GM19351 (cell line): ENCODE measurements around the gene IYD.
"Not testable (repeated sequence)": the region's sequence is repeated elsewhere in the genome, so short reads cannot be mapped to it uniquely, and the experiment has no call there.

Source experiments
- ATAC-seq: cut with Tn5 transposase; IDR thresholded peaks from one replicate; pipeline ENCODE4 v1.9.1; 2021; ENCODE audit warnings: mild to moderate bottlenecking, moderate library complexity; ENCODE audit not compliant: unreplicated experiment

Gene IYD

DNA sequence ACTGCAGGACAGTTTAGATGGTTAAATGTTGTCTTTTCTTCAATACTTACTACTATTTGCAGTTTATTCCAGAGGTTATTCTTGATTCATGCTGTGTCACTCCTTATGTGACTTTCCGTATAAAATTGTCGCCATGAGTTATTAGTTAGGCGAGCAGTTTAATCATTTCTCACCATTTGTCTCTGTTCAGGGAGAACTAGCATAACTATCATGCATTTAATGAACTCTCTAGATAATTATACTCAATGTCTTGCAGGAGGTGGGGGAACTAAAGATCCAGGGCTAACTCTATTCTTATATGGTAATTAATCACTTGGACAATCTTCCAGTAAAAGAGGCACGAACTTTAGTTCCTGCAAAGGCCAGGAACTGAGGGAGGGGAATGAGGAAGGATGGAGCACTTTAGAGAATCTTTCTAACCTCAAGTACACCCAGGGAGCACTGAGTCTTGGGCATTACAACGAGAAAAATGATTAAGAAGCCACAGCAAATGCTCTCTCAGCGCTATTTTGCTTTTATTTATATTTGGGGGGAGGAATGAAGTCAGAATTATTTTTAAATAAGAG is 58.3 kb downstream of the IYD start:
- no peak for ATAC-seq

DNA sequence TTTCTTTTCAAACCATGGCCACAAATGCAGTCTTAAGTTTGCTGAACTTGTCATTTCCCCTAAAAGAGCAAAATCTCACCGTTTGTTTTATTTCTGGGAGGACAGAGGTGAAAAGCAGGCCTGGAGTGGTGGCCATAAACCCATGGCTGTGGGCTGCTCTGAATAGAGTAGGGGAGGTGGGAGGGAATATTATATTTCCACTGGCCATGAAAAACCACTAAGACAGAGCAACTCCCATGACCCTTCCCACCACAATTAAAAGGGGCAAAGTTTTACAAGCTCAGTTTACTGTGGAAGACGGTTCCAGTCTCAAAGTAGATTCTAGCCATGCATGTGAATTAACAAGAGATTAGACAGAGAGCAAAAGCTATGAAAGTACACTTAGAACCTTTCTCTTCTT is 59.0 kb downstream of the IYD start:
- ATAC-seq, result no peak

DNA sequence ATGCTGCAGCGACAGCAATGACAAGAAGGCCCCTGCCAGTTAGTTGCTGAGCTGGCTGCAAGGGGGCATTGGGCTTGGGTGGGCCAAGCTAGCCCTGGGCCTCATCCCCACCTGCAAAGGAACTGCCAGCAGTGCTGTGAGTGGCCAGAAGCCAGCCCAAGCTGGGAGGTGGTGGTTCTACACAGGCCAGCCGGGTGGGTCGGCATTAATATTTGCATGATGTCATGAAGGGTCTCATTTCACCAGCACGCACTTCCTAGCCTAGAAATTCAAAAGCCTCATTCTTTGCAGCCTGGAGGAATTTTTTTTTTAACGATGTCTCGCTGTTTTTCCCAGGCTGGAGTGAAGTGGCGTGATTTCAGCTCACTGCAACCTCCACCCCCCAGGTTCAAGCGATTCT is 62.0 kb downstream of the IYD start:
- ATAC-seq, result no peak

DNA sequence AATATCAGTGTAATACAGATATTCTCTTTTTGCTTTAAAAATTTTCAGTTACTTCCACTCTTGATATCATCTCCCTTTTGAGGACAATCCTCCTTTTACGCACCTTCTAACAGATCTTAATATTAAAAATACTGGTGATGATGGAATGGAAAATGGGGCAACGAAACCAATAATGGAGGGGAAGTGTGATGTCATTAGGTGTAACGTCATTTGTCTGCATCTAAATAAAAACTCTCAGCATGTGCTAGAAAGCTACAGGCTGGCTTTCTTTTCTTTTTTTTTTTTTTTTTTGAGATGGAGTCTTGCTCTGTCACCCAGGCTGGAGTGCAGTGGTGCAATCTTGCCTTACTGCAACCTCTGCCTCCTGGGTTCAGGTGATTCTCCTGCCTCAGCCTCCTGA is 66.5 kb downstream of the IYD start:
- ATAC-seq, result no peak

DNA sequence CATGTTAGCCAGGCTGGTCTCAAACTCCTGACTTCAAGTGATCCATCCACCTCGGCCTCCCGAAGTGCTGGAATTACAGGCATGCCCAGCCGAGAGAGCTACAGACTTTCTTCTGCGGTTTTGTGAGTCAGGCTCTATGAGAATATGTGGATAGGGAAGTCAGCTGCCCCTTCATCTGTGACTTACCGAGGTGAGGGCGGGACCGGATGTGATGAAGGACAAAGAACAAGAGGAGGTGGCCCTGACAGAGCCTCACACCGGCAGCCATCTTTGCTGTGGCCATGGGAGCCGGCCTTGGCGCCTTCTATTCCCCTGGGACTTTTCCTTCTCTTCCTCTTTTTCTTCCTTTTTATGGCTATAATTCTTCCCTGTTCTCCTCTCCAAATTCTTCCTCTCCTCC is 67.0 kb downstream of the IYD start:
- ATAC-seq, result no peak

DNA sequence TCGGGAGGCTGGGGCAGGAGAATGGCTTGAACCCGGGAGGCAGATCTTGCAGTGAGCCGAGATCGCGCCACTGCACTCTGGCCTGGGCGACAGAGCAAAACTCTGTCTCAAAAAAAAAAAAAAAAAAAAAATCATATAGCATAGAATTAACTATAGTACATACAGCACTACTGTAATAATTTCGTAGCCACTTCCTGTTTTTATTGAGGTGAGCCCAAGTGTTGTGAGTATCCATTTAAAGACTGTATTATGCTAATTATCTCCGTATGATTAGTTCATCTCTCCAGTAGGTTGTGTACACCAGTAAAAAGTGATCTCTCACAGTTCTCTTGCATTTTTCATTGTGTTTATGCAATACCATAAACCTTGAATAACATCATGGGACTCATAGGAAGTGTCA is 70.6 kb downstream of the IYD start:
- ATAC-seq, result no peak

DNA sequence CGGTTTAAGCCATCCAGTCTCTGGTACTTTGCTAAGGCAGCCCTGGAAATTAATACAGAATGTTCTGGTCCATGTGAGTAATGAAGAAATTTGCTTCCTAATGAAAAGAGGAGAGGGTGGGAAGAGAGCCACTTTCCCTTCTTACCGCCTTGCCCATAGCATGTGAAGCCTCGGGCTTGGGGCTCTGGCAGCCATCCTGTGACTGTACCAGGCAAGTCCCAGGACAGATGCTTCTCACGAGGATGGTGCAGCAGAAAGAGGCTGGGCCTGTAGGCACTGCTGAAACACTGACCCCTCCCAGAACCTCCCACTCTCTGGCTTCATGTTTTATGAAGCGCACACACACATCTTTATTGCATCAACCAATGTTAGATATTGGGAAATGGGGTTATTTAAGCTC is 74.8 kb downstream of the IYD start:
- ATAC-seq, result no peak

DNA sequence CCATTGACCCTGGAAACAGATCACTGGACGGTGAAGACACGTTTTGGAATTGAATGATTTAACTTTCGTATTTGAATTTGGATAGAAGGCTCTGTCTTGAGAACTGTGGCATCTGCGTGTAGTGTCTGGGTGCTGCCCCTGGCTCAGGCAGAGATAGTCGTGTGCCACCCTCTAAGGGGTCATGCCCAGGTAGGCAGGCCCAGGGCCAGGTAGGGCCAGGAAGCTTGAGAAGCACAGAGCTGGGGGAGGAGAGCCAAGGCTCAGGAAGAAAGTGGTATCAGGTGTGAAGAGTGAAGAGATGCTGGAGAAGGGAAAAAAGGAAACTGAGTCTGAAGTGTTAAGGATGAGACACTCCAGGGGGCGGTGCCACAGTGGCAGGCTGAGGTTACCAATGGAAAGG is 75.5 kb downstream of the IYD start:
- no peak for ATAC-seq

DNA sequence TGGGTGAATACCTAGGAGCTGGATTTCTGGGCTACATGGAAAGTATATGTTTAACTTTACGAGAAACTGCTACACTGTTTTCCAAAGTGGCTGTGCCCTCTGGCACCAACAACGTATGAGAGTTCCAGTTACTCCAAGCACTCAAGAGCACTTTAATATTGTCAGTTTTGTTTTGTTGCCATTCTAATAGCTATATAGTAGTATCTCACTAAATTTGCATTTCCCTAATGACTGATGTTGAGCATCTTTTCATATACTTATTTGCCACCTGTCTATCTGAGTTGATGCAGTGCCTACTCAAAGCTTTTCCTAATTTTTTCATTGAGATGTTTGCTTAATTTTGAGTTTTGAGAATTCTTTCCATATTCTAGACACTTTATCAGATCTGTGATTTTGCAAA is 76.7 kb downstream of the IYD start:
- no peak for ATAC-seq

DNA sequence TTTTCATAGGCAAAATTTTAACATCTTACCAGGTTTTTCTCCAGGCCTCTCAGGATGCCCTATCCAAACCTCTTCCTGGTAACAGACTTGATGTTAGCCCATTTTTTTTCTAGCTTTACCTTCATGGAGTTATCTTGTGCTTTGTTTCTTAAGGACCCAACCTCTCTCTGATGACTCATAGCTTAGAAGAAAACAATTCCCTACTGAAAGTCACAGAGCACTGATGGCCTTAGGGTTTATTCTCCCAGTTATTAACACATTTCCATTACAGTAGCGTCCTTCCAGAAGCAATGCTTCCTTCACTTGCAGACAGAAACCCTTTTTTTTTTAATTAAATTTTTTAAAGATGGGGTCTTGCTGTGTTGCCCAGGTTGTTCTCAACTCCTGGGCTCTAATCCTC is 79.4 kb downstream of the IYD start:
- ATAC-seq, result no peak

DNA sequence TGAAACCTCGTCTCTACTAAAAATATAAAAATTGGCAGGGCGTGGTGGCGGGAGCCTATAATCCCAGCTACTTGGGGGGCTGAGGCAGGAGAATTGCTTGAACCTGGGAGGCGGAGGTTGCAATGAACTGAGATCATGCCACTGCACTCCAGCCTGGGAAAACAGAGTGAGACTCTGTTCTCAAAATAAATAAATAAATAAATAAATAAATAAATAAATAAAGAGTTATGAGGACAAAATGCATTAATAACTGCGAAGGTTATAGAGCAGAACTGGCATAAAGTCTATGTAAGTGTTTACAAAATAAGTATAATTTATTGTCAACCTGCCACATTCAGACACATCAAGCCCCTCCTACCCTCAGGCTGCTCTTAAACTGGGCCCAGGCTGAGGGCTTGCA is 80.2 kb downstream of the IYD start:
- ATAC-seq, result not testable (repeated sequence)

DNA sequence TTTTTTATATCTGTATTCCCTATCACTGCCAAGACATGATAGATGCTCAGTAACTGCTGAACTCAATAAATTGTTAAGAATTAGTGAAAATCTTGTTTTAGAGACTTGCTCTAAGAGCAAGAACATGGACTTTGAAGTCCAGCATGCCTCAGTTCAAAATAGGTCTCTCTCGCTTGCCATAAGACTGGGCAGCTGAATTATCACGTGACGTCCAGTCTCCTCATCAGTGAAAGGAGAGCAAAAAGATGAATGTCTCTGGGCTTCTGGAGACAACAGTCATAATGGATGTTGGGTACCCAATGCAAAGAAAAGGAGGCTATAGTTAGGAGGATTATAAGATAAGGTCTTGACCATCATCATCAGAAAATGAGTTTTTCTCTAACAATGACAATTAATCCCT is 82.1 kb downstream of the IYD start:
- no peak for ATAC-seq

DNA sequence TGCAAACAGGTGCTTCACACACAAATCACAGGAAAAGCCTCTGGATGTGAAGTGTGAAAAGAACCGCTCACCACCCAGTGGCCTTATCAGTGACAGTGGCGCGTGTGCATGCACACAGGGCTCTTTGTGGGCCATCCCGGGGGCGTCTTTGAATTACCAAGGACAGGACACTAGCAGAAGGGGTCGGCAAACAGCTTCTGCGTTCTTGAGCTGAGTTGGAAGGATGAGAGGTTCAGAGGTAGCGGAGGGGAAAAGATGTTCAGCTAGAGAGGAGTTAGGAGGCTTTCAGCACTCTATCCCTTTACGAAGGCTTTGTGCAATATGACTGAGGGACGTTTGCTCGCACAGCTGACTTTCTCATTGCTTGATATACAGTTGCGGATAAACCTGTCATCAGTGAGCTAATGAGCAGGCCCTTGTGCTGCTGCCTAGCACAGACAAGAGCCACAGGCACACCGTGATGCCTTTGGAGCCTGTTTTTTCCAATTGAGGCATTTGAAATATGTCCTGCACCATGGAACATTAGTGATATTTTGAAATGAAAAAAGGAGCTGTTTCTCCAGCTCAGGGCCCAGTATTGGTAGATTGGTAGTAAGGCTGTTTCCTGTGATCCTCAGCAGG is 83.1 kb downstream of the IYD start:
- ATAC-seq, result no peak

DNA sequence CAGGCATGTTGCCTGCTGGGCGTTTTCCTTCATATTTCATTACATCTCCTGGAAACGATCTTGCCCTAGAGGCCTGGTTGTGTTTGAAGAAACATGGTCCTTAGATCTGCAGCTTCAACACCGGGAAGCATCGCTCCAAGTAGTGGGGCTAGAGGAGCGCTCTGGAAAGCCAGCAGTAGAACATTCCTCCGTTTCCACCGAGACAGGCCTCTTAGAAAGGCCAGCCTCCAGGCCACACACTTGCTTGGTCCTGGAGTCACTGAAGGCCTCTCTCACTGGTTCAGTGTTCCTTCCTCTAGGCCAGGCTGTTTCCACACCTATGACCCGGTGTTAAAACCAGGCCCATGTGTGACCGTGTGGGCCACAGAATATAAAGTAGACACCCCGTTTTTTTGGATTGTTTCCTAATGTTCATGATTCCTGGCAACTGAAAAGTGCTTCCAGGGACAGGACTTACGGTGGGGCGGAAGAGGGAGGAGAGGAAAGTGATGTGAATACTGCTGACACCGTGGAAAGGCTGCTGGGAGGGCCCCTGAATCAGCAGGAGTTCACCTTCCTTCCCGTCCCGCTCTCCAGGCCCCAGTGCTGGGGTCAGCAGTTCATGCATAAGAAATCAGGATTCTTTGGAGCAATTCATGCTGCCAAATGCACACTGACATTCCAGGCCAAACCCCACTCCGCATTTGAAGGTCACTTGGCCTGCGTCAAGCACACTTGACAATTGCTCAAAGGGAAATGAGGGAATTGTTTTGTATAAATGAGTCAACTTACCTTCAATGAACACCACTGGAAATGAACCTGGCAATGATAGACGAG is 83.8 kb downstream of the IYD start:
- ATAC-seq, result no peak

DNA sequence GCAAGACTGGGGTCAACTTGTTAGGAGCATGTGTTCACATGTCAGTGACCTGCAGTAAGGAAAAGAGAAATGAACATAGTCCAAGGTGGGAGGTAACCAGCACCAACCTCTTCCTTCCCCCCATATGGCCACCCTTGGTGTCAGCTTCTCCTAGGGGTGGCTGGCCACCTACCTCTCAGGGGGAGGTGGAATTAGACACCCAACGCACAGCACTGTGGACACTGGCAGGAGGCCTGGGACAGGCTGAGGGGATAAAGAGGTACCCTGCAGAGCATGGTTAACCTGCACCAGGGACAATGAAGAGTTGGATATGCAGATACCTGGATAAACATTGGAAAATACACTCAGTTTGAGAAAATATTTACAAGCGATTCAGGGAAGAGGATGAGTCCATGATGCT is 84.5 kb downstream of the IYD start:
- no peak for ATAC-seq
